Prostate gland (tissue), 2 donors: Measurements from ENCODE around the gene RRP7A. TPM values are rescaled to one million over a fixed set of nuclear protein-coding genes. Genes with fewer than 3 reads are reported as not detected.
"Not testable (repeated sequence)": the region's sequence is repeated elsewhere in the genome, so short reads cannot be mapped to it uniquely, and the experiment has no call there.

Experiments used
- DNase-seq: peaks from one replicate; pipeline ENCODE4 v3.0.0-alpha.2; 2019; ENCODE audit warnings: low spot score
- H3K27ac ChIP-seq, 2 donors: fragments of 200-600 bp; sonication (generic); 2 replicates each; pipeline ENCODE4 v1.5.1; 2017 to 2019
- H3K27me3 ChIP-seq: fragments of 200-600 bp; sonication (generic); replicated peaks from 2 replicates; pipeline ENCODE4 v1.5.1; 2019; ENCODE audit not compliant: insufficient read depth
- H3K36me3 ChIP-seq, 2 donors: fragments of 200-600 bp; sonication (generic); 1 replicate in 1 of 2; 2 replicates in 1 of 2; pipeline versions ENCODE4 v1.5.1 to v1.8.1; 2017 to 2019
- H3K4me1 ChIP-seq: fragments of 200-600 bp; sonication (generic); replicated peaks from 2 replicates; pipeline ENCODE4 v1.5.1; 2019
- H3K4me3 ChIP-seq, 2 donors: fragments of 200-600 bp; sonication (generic); 2 replicates each; pipeline ENCODE4 v1.5.1; 2017 to 2019
- H3K9me3 ChIP-seq: fragments of 200-600 bp; sonication (generic); 2 replicates; pipeline ENCODE4 v1.5.1; 2017
- CTCF ChIP-seq, 4 experiments: fragments of 200-600 bp in 2 of 4; fragments of 450-650 bp in 2 of 4; sonication (generic) in 2 of 4; IDR thresholded peaks; 1 replicate in 3 of 4; 2 replicates in 1 of 4; pipeline ENCODE4 v1.5.1; 2016 to 2019; ENCODE audit warnings: antibody characterized with exemption in 4 of 4, mild to moderate bottlenecking in 2 of 4, moderate library complexity in 2 of 4
- POLR2A ChIP-seq: fragments of 450-650 bp; IDR thresholded peaks from one replicate; pipeline ENCODE4 v1.6.1; 2016; ENCODE audit warnings: antibody characterized with exemption, mild to moderate bottlenecking
- POLR2AphosphoS5 ChIP-seq: sonication (generic); formaldehyde crosslinking; IDR thresholded peaks from one replicate; pipeline ENCODE4 v1.6.1; 2017; ENCODE audit warnings: antibody characterized with exemption
- WGBS: methylation state at CpG from one replicate; pipeline ENCODE4 v1.1.5; 2018; 5-methylcytosine and 5-hydroxymethylcytosine counted together
- intact Hi-C: fragments of 100-400 bp; cut with DNase I; formaldehyde crosslinking; loops from one replicate; pipeline ENCODE4 v1.14.2; 2022
- total RNA-seq, 2 donors: library from RNA; depleted of rRNA; stranded (reverse); fragments of >200 nt; gene quantifications; one replicate each; pipeline ENCODE4 v1.1.0, GENCODE V29; 2016

RRP7A gene
- total RNA-seq, 2 donors from 2014 or later = 32.4 to 41.5 TPM

- 98% methylated on average over 11 of the region's 11 CpGs for WGBS
- Histone ChIP-seq H3K9me3 (no peaks in the 10 kb centered on the region), H3K4me1 (no peaks in the 10 kb centered on the region), H3K27ac (no peak overlapping the region), H3K4me3 (no peak overlapping the region), H3K27me3 (no peaks in the 10 kb centered on the region), H3K36me3 (no peaks in the 10 kb centered on the region)
- DNase-seq = no peak
- intact Hi-C loops = no loop called here
- no peak for TF ChIP-seq CTCF (IDR thresholded peaks at IDR 0.05)
- no peak for TF ChIP-seq POLR2A
- no peak for TF ChIP-seq POLR2AphosphoS5
These were observed 9.2 kb upstream of the RRP7A start for GRCh38 chr22:42528591-42529307.

GRCh38 chr22:42522546-42522945 is 3.0 kb upstream of the RRP7A start:
- Histone ChIP-seq H3K27ac (no peak overlapping the region), H3K36me3 (no peaks in the 10 kb centered on the region), H3K4me1 (no peaks in the 10 kb centered on the region), H3K9me3 (no peaks in the 10 kb centered on the region), H3K4me3 (no peak overlapping the region), H3K27me3 (no peaks in the 10 kb centered on the region)
- TF ChIP-seq POLR2AphosphoS5 (no peak), POLR2A (no peak)
- DNase-seq = no peak
- WGBS = 92% methylated on average over 15 of the region's 15 CpGs
- intact Hi-C loops = no loop called here

- TF ChIP-seq POLR2A = no peak
- TF ChIP-seq CTCF (IDR thresholded peaks at IDR 0.05) = no peak
- TF ChIP-seq POLR2AphosphoS5 = no peak
- WGBS = 91% methylated on average over 9 of the region's 9 CpGs
- Histone ChIP-seq H3K36me3 (no peaks in the 10 kb centered on the region), H3K27ac (no peak overlapping the region), H3K4me3 (no peak overlapping the region), H3K9me3 (no peaks in the 10 kb centered on the region), H3K27me3 (no peaks in the 10 kb centered on the region), H3K4me1 (no peaks in the 10 kb centered on the region)
- intact Hi-C loops = no loop called here
- no peak for DNase-seq
These were observed 1.6 kb upstream of the RRP7A start for GRCh38 chr22:42521228-42521546.

- Histone ChIP-seq H3K4me3 (peak overlapping the region; percentile 77 to 84), H3K27ac (peak overlapping the region; percentile 74 to 78)
- intact Hi-C loops, H3K36me3 ChIP-seq, H3K9me3 ChIP-seq, H3K27me3 ChIP-seq, DNase-seq, H3K4me1 ChIP-seq: not testable (repeated sequence)
- 16% methylated on average over 19 of the region's 28 CpGs for WGBS
These were observed 715 bp downstream of the RRP7A start for GRCh38 chr22:42518638-42519524.

- intact Hi-C loops, H3K9me3 ChIP-seq, DNase-seq, H3K4me3 ChIP-seq, H3K4me1 ChIP-seq, H3K27me3 ChIP-seq, H3K27ac ChIP-seq, H3K36me3 ChIP-seq: not testable (repeated sequence)
- WGBS = over 99% methylated on average over 7 of the region's 7 CpGs
These were observed 2.5 kb downstream of the RRP7A start for GRCh38 chr22:42517103-42517502.

GRCh38 chr22:42515896-42516295 is 3.7 kb downstream of the RRP7A start:
- 67% methylated on average over 11 of the region's 14 CpGs for WGBS
- intact Hi-C loops = no loop called here

GRCh38 chr22:42515304-42515703 is 4.3 kb downstream of the RRP7A start:
- WGBS = 88% methylated on average over 8 of the region's 8 CpGs
- H3K27ac ChIP-seq, intact Hi-C loops, DNase-seq, H3K9me3 ChIP-seq, H3K27me3 ChIP-seq, H3K4me3 ChIP-seq, H3K4me1 ChIP-seq: not testable (repeated sequence)
- peaks cover 0 to 12% of the 10 kb centered on the region in 2 donors for H3K36me3 ChIP-seq

More at GRCh38 chr22:42515896-42516295, 3.7 kb downstream of the RRP7A start:
- Histone ChIP-seq H3K4me1 (no peaks in the 10 kb centered on the region), H3K4me3 (no peak overlapping the region), H3K36me3 (peaks cover 0 to 12% of the 10 kb centered on the region in 2 donors), H3K27me3 (no peaks in the 10 kb centered on the region), H3K9me3 (no peaks in the 10 kb centered on the region), H3K27ac (no peak overlapping the region)
- no peak for TF ChIP-seq CTCF (IDR thresholded peaks at IDR 0.05)
- no peak for TF ChIP-seq POLR2A
- no peak for TF ChIP-seq POLR2AphosphoS5
- DNase-seq = no peak

GRCh38 chr22:42514331-42514730 is 5.3 kb downstream of the RRP7A start:
- peaks cover 0 to 12% of the 10 kb centered on the region in 2 donors for H3K36me3 ChIP-seq
- 87% methylated on average over 7 of the region's 17 CpGs for WGBS
- intact Hi-C loops = not testable (repeated sequence)

More at GRCh38 chr22:42514331-42514730, 5.3 kb downstream of the RRP7A start:
- not testable (repeated sequence) for DNase-seq, H3K9me3 ChIP-seq, H3K27me3 ChIP-seq, H3K4me1 ChIP-seq, H3K27ac ChIP-seq, H3K4me3 ChIP-seq
